Middle frontal gyrus (tissue), 1 donor: ENCODE data around the gene FIBP.

Experiments
- DNase-seq: peaks from one replicate; pipeline ENCODE4 v3.0.0-alpha.2; 2015; ENCODE audit warnings: low spot score; ENCODE audit errors: extremely low spot score

Gene FIBP

DNA sequence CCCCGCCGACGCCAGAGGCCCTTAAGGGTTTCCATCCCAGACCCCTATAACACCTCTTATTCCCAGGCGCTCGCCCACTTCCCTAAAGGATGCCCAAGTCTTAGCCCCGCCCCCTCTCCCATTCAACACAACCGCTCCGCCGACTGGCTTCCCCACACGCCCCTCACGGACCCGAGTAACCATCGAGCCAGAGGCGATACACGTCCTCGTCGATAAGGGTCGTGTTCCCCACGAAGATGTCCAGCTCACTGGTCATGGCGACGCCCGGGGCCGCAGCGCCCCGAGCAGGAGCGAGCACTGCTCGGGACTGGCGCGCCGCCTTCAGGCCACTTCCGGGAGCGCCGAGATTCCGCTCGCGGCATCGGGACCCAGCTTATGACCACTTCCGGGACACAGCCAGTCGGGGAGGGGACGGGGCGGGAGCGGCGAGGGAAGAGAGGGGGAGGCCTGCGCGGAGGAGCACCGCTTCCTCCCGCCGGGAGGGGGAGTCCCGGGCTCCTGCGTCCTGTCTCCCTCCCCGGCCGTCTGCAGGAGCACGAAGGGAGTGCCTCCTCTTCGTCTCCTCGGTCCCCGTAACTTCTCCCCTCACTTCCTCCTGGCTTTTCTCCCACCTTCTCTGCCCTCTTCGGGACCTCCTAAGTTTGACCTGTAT lies at the start of gene FIBP:
TSS of gene FIBP (minus strand) at position 309 of the 652 bp plus-strand sequence. CDS start at position 256, 53 bp downstream.
- DNase-seq, result peak; percentile 94

DNA sequence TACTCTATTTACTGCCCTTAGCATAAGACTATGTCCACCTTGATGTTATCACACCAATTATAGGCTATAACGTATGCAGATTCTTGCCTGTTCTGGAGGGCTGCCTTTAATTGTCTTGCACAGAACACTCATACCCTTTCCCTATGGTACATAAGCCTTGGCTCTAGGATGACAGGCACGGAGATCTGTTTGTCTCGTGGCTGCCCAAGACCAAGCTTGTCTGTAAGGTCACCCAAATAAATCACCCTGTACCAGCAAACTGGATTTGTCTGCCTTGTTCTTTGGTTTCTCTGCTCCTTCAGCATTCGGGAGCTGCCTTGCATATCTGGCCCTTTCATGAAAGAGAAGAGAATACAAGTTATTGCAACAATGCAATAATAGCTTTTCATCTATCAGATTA lies 49.5 kb upstream of the FIBP start:
- no peak for DNase-seq

DNA sequence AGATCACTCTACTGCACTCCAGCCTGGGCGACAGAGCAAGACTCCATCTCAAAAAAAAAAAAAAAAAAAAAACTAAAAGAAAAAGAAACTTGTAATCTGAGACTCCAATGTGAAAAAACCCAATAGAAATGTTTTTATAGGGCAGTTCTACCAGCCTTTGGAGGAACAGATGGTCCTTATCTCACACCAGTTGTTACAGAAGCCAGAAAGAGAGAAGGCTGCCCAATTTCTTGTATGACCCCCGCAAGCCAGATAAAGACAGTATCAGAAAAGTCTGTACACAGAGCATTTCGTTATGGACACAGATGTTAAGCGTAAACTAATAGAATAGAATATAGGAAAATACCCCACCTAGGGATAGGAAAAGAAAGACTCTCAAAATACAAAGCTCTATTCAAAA lies 45.7 kb upstream of the FIBP start:
- DNase-seq, result no peak

DNA sequence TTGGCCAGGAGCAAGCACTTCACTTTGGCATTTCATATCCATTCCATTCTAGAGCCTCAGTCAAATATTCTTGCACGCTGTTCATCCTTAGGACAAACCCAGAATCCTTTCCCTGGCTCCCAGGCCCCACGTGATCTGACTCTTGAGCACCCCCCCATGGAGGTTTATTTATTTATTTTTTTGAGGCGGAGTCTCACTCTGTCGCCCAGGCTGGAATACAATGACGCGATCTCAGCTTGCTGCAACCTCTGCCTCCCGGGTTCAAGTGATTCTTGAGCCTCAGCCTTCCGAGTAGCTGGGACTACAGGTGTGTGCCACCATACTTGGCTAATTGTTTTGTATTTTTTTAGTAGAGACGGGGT lies 44.3 kb upstream of the FIBP start:
- no peak for DNase-seq

DNA sequence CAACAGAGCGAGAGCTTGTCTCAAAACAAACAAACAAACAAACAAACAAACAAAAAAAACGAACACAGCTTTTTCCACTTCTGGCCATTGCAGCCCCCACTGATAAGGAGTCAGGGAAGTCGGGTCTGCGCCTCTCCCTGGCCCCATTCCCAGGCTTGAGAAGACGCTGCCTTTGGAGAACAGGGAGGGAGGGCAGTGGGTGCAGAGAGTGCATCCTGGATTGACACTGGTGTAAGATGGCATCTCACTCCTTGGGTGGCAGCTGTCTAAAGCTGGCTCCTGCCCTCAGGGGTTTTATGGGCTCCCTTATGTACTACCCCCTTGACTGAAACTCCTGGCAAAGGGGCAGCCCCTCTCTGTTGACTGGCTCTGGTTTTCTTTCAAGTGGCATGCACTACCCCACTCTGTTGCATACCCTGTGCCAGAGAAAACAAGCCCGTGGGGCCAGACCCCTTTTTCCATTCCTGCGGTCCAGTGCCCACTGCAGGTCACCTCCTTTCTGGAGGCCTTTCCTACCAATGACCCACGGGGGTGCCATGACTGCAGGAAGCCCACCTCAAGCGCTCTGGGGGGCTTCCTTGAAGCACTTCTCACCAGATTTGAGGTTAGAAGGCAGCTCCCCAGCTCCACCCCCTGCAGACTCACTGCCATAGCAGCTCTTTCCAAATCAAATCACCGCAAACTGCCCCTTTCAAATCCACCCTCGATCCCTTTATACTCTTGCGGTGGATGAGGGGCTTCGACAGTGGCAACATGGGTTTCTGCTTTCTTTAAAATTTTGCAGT lies 43.7 kb upstream of the FIBP start:
- DNase-seq, result no peak

DNA sequence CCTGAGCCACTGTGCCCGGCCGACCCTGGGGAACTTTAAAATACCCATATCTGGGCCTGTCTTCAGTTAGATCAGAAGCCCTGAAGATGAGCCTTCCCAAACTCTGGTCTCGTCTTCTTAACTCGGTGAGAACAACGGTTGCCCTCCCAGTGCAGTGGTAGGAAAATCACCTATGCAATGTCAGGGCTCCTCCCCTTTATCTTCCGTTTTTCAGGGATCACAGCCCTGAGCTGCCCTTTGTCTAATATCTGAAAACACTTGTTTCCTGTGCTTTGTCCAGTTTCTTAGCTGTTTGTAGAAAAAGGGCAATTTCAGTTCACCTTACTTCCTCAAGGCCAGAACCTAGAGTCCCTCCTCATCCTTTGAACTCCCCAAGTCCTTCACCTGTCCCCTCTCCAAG lies 40.4 kb upstream of the FIBP start:
- DNase-seq, result no peak

DNA sequence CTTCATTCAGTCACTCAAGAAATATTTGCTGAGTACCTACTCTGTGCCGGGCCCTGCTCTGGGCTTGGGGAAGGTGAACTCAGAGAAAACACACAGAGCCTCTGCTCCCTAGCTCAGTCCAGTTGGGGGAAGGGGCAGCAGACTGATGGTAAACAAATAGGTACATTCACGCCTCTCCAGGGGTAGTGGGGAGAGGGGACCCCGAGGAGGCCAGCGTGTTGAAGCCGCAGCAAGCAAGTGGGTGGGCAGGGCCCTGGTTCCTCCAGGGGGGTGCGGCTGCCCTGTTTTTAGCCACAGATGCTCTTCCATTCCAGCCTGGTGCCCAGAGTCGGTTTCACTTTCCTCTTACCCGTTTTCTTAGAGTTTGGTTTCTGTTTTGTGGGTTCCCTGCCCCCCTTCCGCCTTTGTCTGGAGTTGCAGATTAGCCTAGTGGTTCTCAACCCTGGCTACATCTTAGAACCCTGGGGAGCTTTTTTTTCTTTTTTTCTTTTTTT lies 39.7 kb upstream of the FIBP start:
- no peak for DNase-seq

DNA sequence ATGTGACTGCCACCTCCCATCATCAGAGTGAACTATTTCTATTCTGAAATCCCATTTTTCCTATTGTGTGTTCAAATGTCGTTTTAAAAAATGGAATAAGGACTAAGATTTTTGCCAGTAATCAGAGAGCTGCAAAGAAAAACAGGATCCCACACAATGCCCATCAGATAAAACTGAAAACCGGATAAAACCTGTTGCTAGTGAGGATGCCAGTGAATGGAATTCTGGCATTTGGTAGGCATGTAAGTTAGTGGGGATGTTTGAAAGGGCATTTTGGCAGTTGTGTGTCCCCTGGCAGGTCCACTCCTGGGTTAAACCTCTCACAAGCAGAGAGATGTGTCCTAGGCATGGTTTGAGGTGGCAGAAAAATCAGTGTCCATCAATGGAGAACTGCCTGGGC lies 37.1 kb upstream of the FIBP start:
- no peak for DNase-seq

DNA sequence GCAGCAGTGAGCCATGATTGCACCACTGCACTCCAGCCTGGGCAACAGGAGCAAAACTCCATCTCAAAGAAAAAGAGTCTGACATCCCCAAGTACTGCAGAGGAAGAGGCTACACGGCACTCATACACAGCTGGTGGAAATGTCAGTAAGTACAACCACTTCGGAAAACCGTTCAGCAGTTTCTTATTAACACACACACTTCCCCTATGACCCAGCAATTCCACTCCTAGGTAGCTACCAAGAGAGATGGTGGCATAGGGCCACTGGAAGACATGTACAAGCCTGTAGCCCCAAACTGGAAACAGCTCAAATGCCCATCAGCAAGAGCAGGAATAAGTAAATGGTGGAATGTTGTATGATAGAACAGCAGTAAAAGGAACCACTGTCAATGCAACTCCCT lies 34.3 kb upstream of the FIBP start:
- no peak for DNase-seq

DNA sequence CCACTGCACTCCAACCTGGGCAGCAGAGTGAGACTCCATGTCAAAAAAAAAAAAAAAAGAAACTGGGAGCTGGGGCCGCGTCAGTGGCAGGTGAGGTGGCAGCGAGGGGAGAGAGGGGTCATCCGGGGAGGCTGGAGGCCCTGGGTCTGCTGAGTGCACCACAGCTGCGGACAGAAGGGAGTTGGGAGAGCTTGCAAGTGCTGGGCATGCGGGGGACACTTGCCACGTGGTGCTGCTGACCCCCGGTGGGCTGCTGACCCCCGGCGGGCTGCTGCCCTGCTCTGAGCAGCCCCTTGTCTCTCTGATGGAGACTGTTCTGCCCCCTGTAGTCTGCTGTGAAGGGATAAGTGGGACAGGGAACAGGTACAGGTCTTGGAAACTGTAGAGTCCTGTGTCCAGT lies 33.6 kb upstream of the FIBP start:
- no peak for DNase-seq

DNA sequence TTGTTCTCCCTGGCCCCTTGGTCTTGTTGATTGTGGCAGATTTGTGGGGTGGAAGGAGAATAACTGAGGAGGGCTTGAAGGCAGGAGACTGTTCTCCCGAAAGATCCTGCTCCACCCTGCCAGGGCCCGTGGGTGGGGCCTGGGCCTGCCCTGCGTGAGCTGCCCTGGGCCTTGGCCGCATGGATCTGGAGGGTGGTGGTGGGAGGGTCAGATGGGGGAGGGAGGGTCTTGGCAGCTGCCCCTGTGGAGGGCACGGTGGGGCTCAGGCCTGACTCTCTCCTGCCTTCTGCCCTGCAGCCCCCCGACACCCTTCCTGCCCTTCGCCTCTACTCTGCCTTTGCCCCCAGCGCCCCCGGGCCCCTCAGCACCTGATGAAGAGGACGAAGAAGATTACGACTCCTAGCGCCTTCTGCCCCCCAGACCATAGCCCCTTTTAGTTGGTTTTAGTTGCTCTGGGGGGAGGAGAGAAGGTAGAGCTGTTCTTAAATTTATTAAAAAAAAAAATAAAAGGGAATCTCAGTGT lies 32.8 kb upstream of the FIBP start:
- no peak for DNase-seq

DNA sequence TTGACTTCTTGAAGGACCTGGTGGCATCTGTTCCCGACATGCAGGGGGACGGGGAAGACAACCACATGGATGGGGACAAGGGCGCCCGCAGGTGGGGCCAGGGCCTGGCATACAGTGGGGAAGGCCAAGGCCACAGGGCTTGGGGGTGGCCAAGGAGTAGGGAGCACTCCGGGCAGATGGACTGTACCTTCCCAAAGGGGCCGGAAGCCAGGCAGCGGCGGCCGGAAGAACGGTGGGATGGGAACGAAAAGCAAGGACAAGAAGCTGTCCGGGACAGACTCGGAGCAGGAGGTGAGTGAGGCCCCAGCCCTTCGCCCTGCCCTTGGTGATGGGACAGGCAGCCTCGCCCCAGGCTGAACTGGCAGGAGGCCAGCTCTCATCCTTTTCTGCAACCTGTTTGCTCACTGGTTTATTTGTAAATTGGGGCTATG lies 32.1 kb upstream of the FIBP start:
- DNase-seq, result no peak

DNA sequence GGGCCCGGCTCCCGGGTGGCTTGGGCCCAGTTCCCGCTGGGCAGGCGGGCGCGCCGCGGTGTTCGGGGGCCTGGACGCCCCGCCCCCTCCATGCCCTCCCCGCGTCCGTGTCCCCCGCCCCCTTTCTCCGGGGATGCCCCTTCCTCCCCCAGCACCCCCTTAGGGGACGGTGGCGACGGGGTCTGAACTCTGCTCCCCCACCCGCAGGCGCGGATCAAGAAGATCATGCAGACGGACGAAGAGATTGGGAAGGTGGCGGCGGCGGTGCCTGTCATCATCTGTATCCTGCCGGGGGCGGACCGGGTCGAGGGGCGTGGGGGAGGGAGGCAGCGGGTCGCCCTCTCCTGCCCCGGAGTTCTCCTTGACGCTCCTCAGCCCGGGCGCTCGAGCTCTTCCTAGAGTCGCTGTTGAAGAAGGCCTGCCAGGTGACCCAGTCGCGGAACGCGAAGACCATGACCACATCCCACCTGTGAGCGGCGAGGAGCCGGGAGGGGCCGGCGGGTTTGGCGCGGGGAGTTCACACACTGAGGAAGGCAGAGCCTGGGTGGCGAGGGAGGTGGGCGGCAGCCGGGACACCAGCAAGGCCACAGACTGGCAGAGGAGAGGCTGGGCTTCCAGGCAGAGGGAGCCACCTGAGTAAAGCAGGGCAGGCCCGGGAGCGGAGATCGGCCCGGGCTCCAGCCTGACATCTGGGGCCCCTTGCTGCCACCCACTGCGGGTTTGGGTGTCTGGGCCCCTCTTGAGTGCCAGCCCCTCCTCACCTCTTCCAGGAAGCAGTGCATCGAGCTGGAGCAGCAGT lies 31.5 kb upstream of the FIBP start:
- no peak for DNase-seq

DNA sequence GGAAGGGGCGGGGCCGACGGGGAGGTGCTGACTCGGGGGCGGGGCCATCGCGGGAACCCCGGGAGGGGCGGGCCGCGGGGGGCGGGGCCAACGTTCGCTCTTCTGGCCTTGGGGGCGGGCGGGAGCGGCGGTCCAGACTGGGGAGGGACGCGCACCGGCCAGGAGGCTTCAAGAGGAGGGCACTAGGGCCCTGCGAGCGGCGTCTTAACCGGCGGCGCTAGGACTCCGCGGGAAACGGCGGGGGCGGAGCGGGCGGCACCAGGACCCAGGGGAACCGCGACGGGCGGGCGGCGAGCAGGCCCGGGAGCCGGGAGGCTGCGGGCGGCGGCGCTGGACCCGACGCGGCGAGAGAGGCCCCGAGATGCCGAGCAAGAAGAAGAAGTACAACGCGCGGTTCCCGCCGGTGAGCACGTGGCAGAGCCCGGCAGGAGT lies 30.9 kb upstream of the FIBP start, which contains the start of gene DRAP1:
TSS of gene DRAP1 (plus strand) at position 286 of the 432 bp plus-strand sequence. CDS start at position 362, 76 bp downstream.
- peak; percentile 98 for DNase-seq

DNA sequence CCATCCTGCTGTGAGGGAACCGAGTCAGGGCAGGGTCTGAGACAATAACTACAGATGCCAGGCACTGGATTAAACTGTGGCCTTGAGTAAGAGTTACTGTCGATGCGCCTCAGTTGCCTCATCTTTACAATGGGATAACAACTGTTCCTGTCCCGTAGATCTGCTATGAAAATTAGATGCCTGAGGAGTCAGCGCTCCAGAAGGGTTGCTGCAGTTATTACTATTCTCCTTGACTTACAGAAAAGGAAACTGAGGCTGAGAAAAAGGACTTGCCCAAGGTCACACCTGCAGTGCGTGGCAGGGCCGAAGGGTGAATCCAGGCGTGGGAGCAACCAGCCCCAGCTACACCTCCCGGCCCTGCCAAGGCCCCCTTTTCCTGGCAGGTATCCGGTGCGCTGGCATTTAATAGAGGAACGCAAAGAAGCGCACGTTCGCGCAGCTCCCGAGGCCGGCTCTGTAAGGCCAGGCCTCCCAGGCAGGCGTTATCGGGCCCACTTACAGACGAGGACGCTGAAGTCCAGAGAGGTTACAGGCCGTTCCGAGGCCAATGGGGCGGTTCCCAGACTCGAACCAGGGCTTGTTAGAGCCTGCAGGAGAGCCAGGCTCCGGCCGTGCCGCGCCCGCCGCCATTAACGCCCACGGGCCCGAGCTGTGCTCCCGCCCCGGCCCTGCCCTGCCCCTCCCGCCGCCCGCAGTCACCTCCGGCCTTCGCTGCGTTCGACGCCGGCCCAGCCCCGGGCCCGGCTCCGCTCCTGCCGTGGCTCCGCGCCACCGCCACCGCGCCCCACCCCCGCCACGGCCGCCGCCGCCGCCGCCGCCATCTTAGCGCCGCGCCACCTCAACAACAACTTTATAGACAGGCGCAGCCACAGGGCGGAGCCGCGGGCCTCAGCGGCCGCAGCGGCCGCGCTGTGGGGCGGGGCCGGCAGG lies 30.2 kb upstream of the FIBP start, which contains the start of gene C11orf68:
TSS of gene C11orf68 (minus strand) at position 852 of the 930 bp plus-strand sequence. CDS start at position 821, 31 bp downstream.
- no peak for DNase-seq

DNA sequence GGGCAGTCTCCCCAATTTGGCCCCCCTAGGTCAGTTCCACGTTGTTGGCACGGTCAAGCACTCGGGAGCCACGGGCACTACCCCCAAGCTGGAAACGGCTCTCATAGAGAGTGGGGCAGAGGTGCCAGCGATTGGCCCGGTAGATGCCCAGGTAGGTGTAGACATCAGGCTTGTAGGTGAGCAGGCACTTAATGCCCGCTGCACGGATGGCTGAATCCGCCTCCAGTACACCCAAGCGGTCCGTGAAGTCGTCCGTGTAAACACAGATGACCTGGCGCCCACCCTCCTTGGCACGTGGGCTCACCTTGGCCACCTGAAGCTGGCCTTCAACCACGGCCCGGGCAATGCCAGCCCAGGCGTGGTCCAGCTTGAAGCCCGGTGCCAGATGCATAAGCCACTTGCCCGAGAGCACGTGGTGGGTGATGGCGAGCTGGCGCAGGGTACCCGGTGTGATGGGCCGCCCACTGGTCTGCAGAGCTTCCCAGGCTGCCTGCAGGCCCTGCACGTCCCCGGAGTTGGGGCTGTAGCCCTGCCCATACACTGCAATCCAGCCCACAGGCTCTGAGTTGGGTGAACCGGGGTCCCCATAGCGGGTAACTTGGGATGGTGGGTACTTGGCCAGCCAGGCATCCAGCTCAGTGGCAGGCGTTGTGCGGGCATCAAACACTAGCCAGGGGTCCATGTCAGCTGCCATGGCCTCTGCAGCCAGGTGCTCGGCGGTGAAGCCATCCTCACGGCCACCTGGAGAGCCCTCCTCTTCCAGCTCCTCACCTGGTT lies 29.4 kb upstream of the FIBP start:
- no peak for DNase-seq

DNA sequence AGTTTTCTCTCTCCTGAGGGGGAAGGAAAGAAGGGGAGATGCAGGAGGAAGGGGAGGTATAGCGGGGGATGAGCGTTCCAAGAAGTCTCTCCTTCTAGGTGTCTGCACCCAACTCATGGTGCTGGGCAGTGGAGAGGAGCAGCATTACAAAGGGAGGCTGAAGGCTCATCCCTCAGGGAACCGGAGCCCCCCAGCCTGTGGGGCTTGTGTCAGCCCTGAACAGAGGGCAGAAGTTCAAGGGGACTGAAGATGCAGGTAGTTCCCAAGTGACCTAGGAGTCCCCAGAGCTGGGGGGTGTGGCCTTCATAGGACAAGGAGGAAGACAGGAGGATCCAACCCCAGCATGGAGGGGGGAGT lies 28.8 kb upstream of the FIBP start:
- no peak for DNase-seq

DNA sequence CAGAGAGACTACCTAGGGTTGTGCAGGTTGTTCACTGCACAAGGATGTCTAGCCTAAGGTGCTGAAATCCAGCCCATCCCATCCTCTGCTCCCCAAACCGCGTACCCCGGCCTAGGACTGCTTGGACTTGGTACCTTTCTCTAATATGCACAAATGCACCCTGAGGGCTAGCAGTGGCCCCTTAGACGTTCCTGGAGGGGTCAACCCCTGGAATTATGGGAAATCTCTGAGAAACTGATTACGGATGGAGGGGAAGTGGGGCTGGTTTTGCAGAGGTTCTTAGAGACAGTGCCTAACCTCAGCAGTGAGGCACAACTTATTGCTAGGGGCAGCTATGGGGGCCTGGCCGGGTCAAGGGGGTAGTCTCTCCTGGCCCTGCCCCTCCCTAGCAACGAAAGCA lies 28.1 kb upstream of the FIBP start:
- DNase-seq, result no peak

DNA sequence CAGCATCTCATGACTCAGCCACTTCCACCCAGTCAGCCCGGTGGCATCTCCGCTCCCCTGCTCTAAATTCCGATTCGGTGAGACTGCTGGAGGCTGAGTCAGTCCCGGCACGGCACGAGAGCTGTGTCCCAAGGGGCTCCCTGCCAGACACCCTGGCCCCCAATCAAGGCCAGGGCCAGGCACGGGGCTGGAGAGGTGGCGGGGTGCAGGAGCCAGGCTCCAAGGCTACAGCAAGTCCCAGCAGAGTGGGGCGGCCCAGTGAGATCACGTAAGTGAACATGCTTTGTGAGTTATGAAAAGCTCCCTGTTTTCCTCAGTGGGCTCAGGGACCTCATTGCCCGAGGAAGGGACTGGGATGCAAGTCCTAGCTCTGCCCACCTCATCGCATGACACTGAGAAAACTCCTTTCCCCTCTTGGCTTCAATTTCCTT lies 27.6 kb upstream of the FIBP start:
- DNase-seq, result no peak
